HG03045 (cell line): ENCODE data around the gene IGFBP2.
"Not testable (repeated sequence)": the region's sequence is repeated elsewhere in the genome, so short reads cannot be mapped to it uniquely, and the experiment has no call there.

Experiments used
- ATAC-seq: cut with Tn5 transposase; IDR thresholded peaks from one replicate; pipeline ENCODE4 v1.9.1; 2021; ENCODE audit warnings: mild to moderate bottlenecking, moderate library complexity; ENCODE audit not compliant: unreplicated experiment

The IGFBP2 gene, protein sequence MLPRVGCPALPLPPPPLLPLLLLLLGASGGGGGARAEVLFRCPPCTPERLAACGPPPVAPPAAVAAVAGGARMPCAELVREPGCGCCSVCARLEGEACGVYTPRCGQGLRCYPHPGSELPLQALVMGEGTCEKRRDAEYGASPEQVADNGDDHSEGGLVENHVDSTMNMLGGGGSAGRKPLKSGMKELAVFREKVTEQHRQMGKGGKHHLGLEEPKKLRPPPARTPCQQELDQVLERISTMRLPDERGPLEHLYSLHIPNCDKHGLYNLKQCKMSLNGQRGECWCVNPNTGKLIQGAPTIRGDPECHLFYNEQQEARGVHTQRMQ

DNA sequence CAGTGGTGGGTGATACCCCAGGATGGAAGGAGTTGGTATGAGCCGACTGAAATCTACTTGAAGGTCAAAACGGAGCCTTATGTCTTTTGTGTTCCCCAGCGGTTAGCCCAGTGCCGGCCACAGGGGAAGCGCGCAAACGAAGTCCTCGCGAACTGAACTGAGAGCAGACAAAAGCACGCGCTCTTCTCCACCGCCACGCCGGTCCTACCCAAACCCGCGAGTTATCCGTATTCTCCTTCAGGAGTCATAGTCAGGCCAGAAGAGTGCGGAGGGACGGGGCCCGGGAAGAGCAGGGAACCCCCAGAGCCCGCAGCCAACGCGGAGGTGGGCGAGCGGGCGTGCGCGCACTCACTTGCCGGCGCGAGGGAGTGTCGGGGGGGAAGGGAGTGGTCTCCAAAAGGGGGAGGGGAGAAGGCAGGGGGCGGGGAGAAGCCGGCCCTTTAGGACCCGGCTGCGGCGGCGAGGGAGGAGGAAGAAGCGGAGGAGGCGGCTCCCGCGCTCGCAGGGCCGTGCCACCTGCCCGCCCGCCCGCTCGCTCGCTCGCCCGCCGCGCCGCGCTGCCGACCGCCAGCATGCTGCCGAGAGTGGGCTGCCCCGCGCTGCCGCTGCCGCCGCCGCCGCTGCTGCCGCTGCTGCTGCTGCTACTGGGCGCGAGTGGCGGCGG, at the start of gene IGFBP2:
Gene IGFBP2 (plus strand): TSS at position 469 of the 664 bp plus-strand sequence. CDS start 104 bp downstream, at position 573.
- no peak for ATAC-seq

DNA sequence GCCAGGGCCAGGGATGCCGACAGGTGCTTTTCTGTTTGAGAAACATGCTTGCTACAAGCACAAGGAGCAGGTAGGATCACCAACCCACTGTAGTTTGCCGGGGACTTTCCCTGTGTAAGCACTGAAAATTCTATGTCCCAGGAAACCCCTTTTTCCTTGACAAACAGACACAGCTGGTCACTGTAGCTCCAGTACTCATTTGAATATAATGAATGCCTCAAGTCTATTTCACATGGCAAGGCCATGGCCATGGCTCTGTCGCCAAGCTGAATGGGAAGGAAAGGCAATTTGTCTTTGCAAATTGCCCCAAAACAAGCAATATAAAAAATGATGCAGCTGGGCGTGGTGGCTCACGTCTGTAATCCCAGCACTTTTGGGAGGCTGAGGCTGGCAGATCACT, 49.6 kb upstream of the IGFBP2 start:
- ATAC-seq, result no peak

DNA sequence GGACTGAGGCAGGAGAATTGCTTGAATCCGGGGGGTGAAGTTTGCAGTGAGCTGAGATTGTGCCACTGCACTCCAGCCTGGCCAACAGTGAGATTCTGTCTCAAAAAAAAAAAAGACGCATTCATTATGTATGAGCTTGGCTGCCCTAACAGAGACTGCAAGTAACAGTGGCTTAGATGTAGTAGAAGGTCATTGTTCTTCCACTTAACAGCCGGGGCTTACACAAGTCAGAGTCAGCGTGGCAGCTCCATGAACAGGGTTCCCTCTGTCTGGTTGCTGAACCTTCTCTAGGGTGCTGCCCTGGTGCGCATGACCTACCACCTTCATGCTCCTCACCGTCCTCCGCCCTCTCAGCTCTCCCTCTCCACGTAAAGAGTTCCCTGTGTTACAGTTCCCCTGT, 49.1 kb upstream of the IGFBP2 start:
- no peak for ATAC-seq

DNA sequence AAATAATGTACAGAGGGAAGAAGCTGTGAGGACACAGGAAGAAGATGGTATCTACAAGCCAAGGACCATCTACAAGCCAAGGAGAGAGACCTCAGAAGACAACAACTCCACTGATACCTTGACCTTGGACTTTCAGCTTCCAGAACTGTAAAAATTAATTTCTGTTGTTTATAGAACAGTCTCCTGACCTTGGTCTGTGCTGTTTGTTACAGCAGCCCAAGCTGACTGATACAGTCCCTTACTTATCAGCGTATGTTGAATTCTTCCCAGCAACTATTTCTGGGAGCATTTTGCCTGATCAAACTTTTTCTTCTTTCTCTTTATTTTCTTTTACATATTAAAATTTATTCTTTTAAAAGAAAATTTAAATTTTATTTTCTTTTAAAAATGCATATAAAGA, 47.8 kb upstream of the IGFBP2 start:
- no peak for ATAC-seq

DNA sequence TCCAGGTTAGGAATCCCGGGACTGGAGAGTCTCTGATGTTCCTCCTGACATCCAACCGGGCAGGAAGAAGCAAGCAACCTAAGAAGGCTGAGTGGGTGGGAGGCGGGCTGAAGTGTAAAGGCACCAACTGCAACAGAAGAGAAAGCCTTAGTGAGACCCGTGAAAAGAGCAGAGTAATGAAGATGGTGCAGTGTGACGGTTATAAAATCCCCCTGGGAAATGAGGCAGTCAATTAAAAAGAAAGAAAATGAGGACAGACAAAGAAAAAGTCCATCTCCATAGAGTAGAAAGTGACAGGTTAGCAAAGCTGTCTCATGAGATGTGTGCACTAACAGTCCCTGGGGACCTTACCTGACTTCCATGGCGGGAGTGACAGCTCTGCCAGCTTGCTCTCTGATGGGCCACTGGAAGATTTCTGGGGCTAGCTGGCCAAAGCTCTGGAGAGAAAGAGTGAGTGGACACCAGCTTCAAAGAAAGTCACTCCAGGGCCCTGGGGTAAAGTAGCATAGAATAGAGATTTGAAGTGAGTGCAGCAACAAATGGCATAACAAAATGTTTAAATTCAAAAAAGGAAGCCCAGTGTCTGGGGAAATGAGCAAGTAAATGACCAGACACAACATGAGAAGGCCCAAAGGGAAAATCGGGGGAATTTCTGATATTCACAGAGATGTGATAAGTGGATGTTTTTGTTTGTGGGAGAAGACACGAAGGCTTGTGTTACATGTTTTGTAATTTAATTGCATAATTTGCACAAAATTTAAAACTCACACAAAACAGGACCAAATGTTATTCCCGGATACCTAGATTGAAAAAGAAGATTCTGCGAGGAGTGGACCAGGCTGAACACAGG, 44.1 kb upstream of the IGFBP2 start:
- no peak for ATAC-seq

DNA sequence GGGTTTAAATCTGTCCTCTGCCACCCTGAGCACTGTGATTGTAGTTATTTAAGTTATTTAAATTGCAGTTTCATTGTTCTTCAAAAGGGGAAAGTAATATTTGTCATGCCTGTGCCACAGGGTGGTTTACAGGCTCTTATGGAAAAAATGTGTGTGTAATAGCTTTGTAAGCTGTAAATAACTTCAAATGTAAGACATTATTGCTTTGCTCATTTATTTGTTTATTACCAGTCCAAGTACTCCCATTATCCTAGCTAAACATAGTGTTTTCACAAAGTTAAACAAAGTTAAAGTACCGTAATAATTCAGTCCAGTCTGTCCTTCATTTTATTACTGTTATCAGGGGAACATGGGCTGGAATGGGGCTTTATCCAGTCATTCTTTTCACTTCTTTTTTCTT, 43.4 kb upstream of the IGFBP2 start:
- ATAC-seq, result no peak

DNA sequence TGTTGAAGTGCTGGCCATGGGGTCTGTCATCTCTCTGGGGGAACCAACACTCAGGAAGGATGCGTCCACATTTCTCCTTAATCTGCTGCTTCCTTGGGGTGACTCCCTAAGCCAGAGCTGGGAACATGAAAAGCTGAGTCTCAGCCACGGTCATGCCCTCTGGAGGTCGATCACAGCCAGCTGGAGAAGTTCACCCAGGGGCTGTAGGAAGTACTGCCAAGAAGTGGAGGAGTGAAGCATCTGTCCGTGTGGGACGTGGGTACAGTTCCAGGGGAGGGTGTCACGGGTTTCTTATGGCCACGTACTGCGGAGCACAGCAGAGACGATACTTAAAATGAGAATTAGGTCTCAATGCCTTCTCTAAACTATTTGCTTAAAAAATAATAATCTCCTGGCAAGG, 42.4 kb upstream of the IGFBP2 start:
- no peak for ATAC-seq

DNA sequence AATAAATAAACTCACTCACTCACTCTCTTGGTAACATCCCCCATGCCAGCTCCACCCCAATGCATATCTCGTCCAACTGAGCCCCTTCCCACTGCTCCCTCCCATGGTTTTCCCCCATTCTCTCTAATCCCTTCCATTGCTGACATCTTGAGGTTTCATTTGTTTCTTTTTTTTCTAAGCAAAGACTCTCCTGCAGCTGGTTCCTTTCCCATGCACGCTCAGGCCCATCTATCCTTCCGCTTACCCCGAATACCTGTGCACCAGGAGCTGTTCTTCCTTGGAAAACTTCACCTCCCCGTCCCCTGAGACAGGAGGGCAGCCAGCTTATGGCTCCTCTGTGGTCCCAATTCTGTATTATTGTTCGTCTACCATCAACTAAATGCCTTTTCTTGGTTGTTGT, 41.7 kb upstream of the IGFBP2 start:
- no peak for ATAC-seq

DNA sequence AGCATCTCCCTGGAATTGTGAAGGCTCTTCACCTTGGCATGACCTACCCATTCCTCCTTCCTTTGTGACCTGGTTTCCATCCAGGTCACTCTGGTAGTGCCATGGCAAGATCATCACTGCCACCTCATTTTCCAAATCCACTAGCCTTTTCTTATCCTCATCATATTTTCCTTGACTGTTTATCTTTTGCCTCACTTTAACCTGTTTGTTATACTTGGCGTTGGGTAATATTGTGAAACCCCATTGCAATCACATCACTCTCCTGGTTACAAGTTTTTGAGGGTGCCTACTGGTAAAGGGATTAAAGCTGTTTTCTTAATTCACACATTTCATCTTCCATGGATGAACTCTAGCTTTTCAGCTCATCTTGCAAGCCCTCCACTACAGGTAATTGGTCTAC, 39.1 kb upstream of the IGFBP2 start:
- ATAC-seq, result no peak

DNA sequence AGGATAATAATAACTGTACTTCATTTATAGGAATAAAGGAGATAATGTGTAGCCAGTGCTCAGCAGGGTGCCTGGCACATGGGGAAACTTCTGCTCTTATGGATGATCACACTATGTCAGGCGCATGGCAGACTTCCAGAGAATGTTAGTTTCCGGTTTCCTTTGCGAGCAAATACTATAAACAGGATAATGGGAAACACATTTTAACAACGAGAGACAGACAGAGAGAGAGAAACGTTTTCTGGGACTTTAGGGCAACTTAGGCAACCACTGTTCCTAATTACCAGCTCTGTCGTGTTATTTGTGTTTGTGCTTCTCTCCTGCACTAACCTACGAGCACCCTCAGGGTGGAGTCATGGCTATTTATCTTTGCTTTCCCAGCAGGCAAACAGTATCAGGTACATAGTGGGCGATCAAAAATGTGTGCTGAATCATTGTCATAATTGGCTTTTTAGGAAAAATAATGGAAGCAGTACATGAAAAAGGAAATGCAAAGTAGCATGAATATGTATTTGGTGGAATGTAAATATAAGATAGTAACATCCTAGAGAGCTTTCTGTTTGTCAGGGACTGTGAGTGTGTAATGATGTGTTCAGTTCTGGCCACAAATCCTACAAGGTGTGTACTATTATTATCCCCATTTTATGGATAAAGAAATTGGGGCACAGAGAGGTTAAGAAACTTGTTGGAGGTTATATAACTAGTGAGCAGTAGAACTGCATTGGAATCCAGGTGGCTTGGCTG, 36.8 kb upstream of the IGFBP2 start:
- ATAC-seq, result no peak

DNA sequence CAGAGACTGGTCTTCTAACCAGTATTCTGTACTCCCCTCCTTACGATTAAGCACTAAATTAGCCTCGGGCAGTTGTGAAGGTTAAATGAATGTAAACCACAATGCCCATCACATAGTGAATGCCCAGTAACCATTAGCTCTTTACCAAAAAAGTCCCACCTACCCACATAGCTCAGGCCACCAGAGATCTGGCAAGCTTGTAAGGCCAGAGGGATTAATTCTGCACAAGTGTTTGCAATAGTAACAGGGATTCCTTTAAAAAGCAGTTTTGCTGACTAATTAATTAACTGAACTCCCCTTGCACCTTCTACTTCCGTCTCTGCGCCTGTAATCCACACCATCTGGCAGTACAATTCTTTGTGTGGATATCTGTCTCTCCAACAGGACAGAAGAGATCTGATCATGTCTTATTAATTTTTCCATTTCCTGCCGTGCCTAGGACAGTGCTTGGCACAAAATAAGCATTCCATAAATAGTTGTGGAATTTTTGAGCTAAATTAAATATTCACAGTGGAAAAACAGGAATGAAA, 36.2 kb upstream of the IGFBP2 start:
- no peak for ATAC-seq

DNA sequence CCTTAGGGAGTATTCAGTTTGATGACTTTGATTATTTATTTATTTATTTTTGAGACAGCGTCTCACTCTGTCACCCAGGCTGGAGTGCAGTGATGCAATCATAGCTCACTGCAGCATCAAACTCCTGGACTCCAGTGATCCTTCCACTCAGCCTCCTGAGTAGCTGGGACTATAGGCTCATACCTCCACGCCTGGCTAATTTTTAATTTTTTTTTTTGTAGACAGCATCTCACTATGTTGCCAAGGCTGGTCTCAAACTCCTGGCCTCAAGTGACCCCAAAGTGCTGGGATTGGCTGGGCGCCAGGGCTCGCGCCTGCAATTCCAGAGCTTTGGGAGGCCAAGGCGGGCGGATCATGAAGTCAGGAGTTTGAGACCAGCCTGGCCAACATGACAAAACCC, 35.4 kb upstream of the IGFBP2 start:
- not testable (repeated sequence) for ATAC-seq

DNA sequence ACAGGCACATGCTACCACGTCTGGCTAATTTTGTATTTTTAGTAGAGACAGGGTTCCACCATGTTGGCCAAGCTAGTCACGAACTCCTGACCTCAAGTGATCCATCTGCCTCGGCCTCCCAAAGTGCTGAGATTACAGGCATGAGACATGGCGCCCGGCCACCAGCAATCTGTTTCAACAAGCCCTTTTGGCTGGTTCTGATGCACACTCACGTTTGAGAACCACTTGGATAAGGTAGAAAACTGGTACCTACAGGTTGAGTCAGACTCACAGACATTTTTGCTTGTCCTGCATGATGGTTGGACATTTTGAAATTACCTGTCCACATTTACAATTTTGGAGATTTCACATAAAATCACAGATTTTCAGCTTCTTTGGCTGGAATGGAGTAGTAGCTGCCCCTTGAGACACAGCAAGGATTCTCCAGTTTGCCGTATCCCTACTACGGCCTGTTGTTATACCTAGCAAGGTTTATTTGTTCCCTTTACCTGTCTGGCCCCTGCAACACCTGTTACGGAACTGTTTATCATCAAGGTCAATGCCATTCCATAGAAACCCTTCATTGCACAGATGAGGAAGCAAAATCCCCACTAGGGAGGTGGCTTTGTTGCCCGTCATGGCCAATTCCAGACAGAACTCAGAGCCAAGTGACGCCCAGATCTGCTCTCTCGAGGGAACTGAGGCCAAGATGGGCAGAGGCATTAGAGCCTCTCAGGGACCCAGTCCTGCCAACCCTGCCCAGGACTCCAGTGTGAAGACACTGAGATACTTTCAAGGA, 31.4 kb upstream of the IGFBP2 start:
- ATAC-seq, result no peak

DNA sequence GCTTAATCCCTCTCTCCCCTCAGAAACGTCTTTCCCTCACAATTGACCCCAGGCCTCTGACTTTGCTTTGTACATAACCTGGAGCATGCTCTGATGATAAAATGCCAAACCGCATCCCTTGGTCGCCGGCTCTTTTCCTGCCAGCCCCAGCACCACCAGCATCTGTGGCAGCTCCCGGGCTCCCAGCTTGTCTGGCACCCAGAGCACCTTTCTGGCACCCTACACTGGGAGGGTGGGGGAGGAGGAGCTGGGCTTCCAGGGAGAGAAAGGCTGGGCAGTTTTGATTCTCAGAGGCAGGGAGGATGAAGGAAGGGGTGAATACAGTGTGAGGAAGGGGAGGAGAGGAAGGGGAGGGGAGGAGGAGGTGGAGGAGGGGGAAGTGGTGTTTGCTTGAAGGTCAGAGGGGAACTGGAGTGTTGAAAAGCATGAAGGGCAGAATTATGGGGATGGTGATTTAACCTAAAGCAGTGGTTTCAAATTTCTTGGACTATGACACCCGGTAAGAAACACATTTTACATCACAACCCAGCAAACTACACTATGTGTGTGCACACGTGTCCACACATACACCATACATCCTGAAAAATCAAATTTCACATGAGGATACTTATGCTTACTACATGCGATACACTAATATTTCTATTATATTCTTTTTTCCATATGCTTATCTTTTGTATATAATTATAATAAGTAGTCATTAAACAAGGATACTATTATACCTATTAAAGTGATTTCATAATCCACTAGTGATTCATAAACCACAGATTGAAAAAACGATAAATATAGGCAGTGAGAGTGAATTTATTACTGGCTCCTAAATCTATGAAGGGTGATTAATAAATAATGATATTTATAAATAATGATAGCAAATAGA, 30.0 kb upstream of the IGFBP2 start:
- ATAC-seq, result no peak

DNA sequence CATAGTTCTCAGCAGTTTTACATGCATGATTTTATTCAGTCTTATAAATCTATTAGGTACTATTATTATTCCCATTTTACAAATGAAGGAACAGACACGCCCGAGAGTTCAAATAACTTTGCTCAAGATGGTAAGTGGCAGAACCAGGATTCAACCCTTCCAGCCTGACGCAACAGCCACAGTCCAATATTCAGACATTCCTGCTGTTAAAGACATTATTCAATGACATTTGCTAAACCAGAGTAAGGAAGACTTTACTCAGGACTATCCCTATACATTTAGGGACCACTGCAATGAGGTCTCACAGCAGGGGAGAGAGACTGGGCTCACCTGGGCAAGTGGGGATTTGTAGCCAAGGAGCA, 29.4 kb upstream of the IGFBP2 start:
- no peak for ATAC-seq

DNA sequence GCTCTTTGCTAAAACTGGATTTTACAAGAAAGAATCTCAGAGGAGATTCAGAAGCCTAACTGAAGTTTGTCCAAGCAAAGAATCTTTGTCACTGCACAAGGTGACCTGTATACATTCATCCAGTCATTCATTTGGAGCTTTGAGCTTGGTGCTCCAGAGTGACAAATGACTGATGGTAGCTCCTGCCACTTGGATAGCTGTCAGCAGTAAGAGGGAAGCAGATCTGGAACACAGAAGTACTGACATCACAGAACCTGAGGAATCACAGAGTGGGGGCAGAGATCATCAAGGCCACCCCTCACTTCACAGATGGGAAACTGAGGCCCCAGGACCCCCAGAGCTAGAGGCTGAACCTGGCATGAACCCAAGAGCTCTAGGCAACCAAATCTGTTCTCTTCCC, 28.8 kb upstream of the IGFBP2 start:
- ATAC-seq, result no peak

DNA sequence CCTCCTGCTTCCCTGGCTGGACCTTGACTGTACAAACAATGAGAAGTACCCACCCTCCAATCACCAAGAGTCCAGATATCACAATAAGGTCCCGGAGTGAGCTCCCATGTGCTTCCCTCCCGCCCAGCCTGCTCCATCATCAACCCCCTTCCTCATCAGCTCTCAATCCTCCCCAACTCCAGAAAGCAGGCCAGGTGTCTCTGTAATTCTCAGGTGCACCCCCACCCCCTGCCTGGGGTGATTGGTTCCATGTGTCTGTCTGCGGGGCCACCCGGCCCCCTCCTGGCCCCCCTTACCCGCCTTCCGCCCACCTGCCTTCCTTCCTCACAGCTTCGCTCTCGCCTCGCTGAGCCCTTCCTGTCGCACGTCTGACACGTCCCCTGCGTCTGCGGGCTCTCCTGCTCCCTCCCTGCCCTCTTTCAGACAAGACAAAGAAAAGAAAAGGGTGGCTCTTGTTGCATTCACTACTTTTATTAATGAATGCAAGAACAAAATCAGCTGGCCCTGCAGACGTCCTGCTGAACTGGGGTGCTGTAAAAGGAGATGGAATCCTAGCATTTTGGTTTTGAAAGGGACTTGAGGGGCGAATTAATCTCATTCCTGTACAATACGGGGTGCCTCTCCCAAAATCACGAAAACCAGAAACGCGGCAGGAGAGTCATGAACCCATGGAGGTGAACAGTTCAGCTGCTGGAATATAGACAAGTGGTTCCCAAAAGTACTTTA, 26.5 kb upstream of the IGFBP2 start:
- peak; percentile 89 for ATAC-seq

DNA sequence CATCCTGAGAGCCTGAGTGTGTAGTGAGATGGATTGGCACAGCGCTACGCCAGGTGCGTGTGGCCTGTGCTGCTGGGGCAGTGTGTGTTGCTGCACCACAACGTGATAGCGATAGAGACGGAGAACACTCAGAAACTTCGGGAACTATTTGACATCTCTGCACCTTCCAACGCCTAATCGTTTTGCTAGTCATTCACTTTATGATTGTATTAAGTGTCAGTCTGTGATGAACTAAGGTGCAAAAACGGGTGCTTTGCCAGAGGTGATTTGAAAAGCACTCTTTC, 26.0 kb upstream of the IGFBP2 start:
- no peak for ATAC-seq

DNA sequence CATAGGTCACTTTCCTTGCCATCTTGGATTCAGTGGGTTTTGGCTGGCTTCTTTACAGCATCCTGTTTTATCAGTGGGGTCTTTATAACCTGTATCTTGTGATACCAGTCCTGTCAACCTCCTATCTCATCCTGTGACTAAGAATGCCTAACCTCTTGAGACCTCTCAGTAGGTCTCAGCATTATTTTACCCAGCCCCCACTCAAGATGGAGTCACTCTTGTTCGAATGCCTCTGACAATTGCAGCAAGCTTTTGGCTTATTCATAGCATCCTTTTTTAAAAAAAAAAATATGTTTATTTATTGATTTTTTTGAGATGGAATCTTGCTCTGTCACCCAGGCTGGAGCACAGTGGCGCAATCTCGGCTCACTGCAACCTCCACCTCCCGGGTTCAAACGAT, 24.7 kb upstream of the IGFBP2 start:
- no peak for ATAC-seq
